Spleen (tissue), 11 donors: Measurements from ENCODE around the gene INSIG2. TPM values are rescaled to one million over a fixed set of nuclear protein-coding genes. Genes with fewer than 3 reads are reported as not detected.

ENCODE experiments used
- DNase-seq: peaks from one replicate; pipeline ENCODE4 v3.0.0-alpha.2; 2020
- H3K27ac ChIP-seq, 8 donors: fragments of 200-600 bp; sonication (generic) in 7 of 8; 1 replicate in 4 of 8; 2 replicates in 4 of 8; pipeline versions ENCODE4 v1.5.0 to v1.8.0; 2016 to 2021; ENCODE audit warnings: inconsistent platforms in 4 of 8, mild to moderate bottlenecking in 4 of 8, moderate library complexity in 1 of 8
- H3K27me3 ChIP-seq, 7 donors: fragments of 200-600 bp; sonication (generic) in 6 of 7; replicated peaks in 1 of 7; 1 replicate in 4 of 7; 2 replicates in 3 of 7; pipeline versions ENCODE4 v1.5.0 to v1.8.0; 2016 to 2021; ENCODE audit warnings: inconsistent platforms in 3 of 7, mild to moderate bottlenecking in 1 of 7
- H3K36me3 ChIP-seq, 6 donors: fragments of 200-600 bp; sonication (generic) in 5 of 6; 1 replicate in 4 of 6; 2 replicates in 2 of 6; pipeline versions ENCODE4 v1.5.0 to v1.8.0; 2016 to 2021; ENCODE audit warnings: inconsistent platforms in 2 of 6
- H3K4me1 ChIP-seq, 6 donors: fragments of 200-600 bp; sonication (generic) in 5 of 6; 1 replicate in 3 of 6; 2 replicates in 3 of 6; pipeline versions ENCODE4 v1.5.0 to v1.8.0; 2016 to 2021; ENCODE audit warnings: inconsistent platforms in 3 of 6
- H3K4me3 ChIP-seq, 8 donors: fragments of 200-600 bp; sonication (generic) in 7 of 8; 1 replicate in 4 of 8; 2 replicates in 4 of 8; pipeline versions ENCODE4 v1.5.0 to v1.8.0; 2016 to 2021; ENCODE audit warnings: inconsistent platforms in 4 of 8, mild to moderate bottlenecking in 4 of 8, moderate library complexity in 2 of 8
- H3K9me3 ChIP-seq, 8 donors: fragments of 200-600 bp; sonication (generic) in 7 of 8; 1 replicate in 4 of 8; 2 replicates in 4 of 8; pipeline versions ENCODE4 v1.5.0 to v1.8.0; 2016 to 2021; ENCODE audit warnings: inconsistent platforms in 4 of 8
- POLR2A ChIP-seq, 3 donors: fragments of 450-650 bp; IDR thresholded peaks; one replicate each; pipeline ENCODE4 v1.5.1; 2017; ENCODE audit warnings: antibody characterized with exemption in 3 of 3, mild to moderate bottlenecking in 1 of 3
- POLR2AphosphoS5 ChIP-seq, 3 donors: sonication (generic); formaldehyde crosslinking; IDR thresholded peaks; one replicate each; pipeline ENCODE4 v1.5.1; 2017; ENCODE audit warnings: antibody characterized with exemption in 3 of 3
- WGBS, 5 donors: extraction: QIAGEN DNeasy Blood & Tissue Kit in 3 of 5; methylation state at CpG; one replicate each; pipeline versions ENCODE4 v1.1.5 to v1.1.7; 2013 to 2018; 5-methylcytosine and 5-hydroxymethylcytosine counted together
- intact Hi-C: fragments of 100-400 bp; cut with DNase I; formaldehyde crosslinking; loops from one replicate; pipeline ENCODE4 v1.15.0; 2023; ENCODE audit warnings: low total_unique reads
- polyA plus RNA-seq, 3 donors: library from polyadenylated mRNA; stranded (reverse); fragments of 200-250 nt; gene quantifications; one replicate each; pipeline ENCODE4 v1.2.1, GENCODE V29; 2013
- total RNA-seq, 7 donors: library from RNA; depleted of rRNA in 3 of 7; stranded (reverse); fragments of >200 nt in 3 of 7; fragmentation: NEBNext Ultra II Directional in 4 of 7; extraction: Animal tissue kit (Norgen Biotek cat#: 25700) in 4 of 7; gene quantifications; one replicate each; pipeline versions ENCODE4 v1.1.0 to v1.2.1, GENCODE V29; 2016 to 2021
- TF ChIP-seq, protein P1 (sequence below), 11 experiments: fragments of 200-600 bp in 7 of 11; fragments of 450-650 bp in 4 of 11; sonication (generic) in 4 of 11; IDR thresholded peaks in 8 of 11; conservative IDR thresholded peaks in 3 of 11; 1 replicate in 7 of 11; 2 replicates in 4 of 11; pipeline versions ENCODE4 v1.4.0 to v1.8.0; 2016 to 2021; ENCODE audit warnings: antibody characterized with exemption in 11 of 11, inconsistent platforms in 4 of 11, mild to moderate bottlenecking in 1 of 11
- donor health status: healthy with polysubstance abuse.
- donor health status: DM: no; HTN: no; CAD: no; lungs with moderate emphysema.
- donor health status: DM: no; HTN: no; CAD: no.
- donor health status: Bipolar disorder and iron deficiency.
- donor health status: healthy.
- donor health status: DM: no; HTN: no; CAD: no.
- donor health status: DM: yes; HTN: yes; CAD: no.

Gene INSIG2
- total and polyA plus RNA-seq, 10 donors: 11.5 to 42.7 (median 28.8) TPM

DNA sequence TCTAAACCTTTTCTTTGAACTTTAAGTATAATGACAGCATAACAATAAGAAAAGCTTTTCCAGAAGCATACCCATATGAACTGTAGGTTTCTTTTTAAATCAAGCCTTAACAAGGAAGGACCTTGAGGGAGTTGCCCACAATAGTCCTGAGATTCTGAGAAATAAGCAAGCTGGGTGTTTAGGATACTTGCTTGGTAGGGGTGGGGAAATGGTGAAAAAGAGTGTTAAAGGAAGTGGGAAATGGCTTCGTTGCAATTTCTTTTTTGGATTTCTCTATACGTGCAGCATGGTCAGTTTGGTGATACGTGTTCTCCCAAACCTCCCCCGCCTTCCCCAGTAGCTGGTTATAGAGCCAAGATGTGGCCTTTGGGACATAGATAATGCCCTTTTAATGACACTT lies 17.2 kb downstream of the INSIG2 start:
- DNase-seq: no peak
- 52 to 74% (median 60%) methylated on average over 4 of the region's 4 CpGs for WGBS, 5 donors
- no peak overlapping the region for H3K27ac ChIP-seq
- TF ChIP-seq, protein P1, sequence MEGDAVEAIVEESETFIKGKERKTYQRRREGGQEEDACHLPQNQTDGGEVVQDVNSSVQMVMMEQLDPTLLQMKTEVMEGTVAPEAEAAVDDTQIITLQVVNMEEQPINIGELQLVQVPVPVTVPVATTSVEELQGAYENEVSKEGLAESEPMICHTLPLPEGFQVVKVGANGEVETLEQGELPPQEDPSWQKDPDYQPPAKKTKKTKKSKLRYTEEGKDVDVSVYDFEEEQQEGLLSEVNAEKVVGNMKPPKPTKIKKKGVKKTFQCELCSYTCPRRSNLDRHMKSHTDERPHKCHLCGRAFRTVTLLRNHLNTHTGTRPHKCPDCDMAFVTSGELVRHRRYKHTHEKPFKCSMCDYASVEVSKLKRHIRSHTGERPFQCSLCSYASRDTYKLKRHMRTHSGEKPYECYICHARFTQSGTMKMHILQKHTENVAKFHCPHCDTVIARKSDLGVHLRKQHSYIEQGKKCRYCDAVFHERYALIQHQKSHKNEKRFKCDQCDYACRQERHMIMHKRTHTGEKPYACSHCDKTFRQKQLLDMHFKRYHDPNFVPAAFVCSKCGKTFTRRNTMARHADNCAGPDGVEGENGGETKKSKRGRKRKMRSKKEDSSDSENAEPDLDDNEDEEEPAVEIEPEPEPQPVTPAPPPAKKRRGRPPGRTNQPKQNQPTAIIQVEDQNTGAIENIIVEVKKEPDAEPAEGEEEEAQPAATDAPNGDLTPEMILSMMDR (IDR thresholded peaks at IDR 0.05 in 8 of 11, conservative IDR thresholded peaks at IDR 0.05 in 3 of 11): no peak
- no peak for TF ChIP-seq POLR2A (IDR thresholded peaks at IDR 0.05)
- no peak for TF ChIP-seq POLR2AphosphoS5 (IDR thresholded peaks at IDR 0.05)
- peaks cover 0 to 42% (median 3%) of the 10 kb centered on the region in 6 donors for H3K4me1 ChIP-seq
- no peaks in the 10 kb centered on the region for H3K27me3 ChIP-seq
- H3K36me3 ChIP-seq: peaks cover 0 to 97% (median 38%) of the 10 kb centered on the region in 6 donors
- no peaks in the 10 kb centered on the region for H3K9me3 ChIP-seq
- no peak overlapping the region for H3K4me3 ChIP-seq
- intact Hi-C loops: no loop called here

DNA sequence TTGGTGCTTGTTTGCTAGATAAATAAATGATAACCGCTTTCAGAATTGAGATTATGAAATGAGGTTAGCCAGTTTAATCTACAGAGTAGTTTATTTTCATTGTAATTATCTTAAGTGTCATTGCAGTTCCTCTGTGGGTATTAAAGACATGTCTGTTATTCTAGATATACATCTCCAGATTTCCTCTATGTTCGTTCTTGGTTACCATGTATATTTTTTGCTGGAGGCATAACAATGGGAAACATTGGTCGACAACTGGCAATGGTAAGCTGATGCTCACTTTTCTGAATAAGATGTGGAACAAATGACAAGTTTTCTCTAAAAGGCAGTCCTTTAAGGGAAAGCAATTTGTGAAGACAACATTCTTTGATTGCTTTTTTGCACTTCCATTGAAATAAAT lies 18.7 kb downstream of the INSIG2 start:
- no peak overlapping the region for H3K27ac ChIP-seq
- no peak for TF ChIP-seq POLR2AphosphoS5 (IDR thresholded peaks at IDR 0.05)
- TF ChIP-seq POLR2A (IDR thresholded peaks at IDR 0.05): no peak
- TF ChIP-seq, protein P1 (IDR thresholded peaks at IDR 0.05 in 8 of 11, conservative IDR thresholded peaks at IDR 0.05 in 3 of 11): no peak
- H3K4me1 ChIP-seq: peaks cover 0 to 37% (median 3%) of the 10 kb centered on the region in 6 donors
- intact Hi-C loops: no loop called here
- peaks cover 0 to 95% (median 35%) of the 10 kb centered on the region in 6 donors for H3K36me3 ChIP-seq
- no peaks in the 10 kb centered on the region for H3K27me3 ChIP-seq
- DNase-seq: no peak
- WGBS, 5 donors: 56 to 71% (median 68%) methylated on average over 3 of the region's 3 CpGs
- no peaks in the 10 kb centered on the region for H3K9me3 ChIP-seq
- H3K4me3 ChIP-seq: no peak overlapping the region

DNA sequence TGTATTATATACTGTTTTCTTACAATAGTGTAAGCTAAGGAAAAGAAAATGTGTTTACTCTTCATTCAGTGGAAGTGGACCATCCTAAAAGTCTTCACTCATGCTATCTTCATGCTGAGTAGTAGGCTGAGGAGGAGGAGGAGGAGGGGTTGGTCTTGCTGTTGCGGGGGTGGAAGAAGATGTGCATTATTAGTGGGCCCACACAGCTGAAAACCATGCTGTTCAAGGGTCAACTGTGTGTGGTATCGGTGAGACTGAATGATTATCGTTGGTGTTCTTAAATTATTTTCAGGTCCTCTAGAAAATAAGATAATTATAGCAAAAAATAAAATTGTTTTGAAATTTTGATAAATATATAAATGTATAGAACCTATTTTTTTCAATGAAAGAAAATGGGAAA lies 22.0 kb downstream of the INSIG2 start:
- no peaks in the 10 kb centered on the region for H3K9me3 ChIP-seq
- H3K4me3 ChIP-seq: no peak overlapping the region
- H3K36me3 ChIP-seq: peaks cover 0 to 67% (median 23%) of the 10 kb centered on the region in 6 donors
- H3K4me1 ChIP-seq: peaks cover 0 to 12% (median 0%) of the 10 kb centered on the region in 6 donors
- no peaks in the 10 kb centered on the region for H3K27me3 ChIP-seq
- 93 to 97% (median 96%) methylated on average over 3 of the region's 3 CpGs for WGBS, 5 donors
- DNase-seq: no peak
- intact Hi-C loops: no loop called here
- TF ChIP-seq POLR2AphosphoS5 (IDR thresholded peaks at IDR 0.05): no peak
- TF ChIP-seq, protein P1 (IDR thresholded peaks at IDR 0.05 in 8 of 11, conservative IDR thresholded peaks at IDR 0.05 in 3 of 11): no peak
- TF ChIP-seq POLR2A (IDR thresholded peaks at IDR 0.05): no peak
- no peak overlapping the region for H3K27ac ChIP-seq

DNA sequence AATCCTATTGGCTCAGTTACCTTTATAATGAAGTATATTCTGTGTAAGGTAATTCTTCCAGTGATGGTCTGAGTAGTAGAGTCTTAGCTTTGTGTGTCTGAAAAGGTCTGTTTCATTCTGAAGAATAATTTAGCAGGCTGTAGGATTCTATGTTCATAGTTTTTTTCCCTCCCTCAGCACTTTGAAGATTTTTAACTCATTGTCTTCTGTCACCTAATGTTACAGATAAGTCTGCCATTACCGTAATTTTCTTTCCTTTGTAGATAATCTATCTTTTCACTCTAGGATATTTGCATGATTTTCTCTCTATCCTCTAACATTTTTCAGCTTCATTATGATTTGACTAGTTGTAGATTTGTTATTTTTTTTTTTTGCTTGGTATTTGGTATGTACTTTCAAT lies 22.7 kb downstream of the INSIG2 start:
- H3K36me3 ChIP-seq: peaks cover 0 to 61% (median 19%) of the 10 kb centered on the region in 6 donors
- H3K27ac ChIP-seq: no peak overlapping the region
- no peak for DNase-seq
- TF ChIP-seq POLR2A (IDR thresholded peaks at IDR 0.05) (no peak), POLR2AphosphoS5 (IDR thresholded peaks at IDR 0.05) (no peak)
- TF ChIP-seq, protein P1 (IDR thresholded peaks at IDR 0.05 in 8 of 11, conservative IDR thresholded peaks at IDR 0.05 in 3 of 11): no peak
- no peak overlapping the region for H3K4me3 ChIP-seq
- H3K4me1 ChIP-seq: peaks cover 0 to 6% (median 0%) of the 10 kb centered on the region in 6 donors
- intact Hi-C loops: no loop called here
- H3K9me3 ChIP-seq: no peaks in the 10 kb centered on the region
- WGBS, 5 donors: 93 to 100% (median 100%) methylated on average over 1 of the region's 1 CpG
- H3K27me3 ChIP-seq: no peaks in the 10 kb centered on the region
